Activated CD8-positive, alpha-beta memory T cell treated with anti-CD3 and anti-CD28 coated beads for 36 hours (primary cell): ENCODE results near the gene ANKRD44. TPM values are rescaled to one million over a fixed set of nuclear protein-coding genes. Genes with fewer than 3 reads are reported as not detected.

ENCODE experiments used
- CTCF ChIA-PET: fragments of 350-600 bp; sonication (Branson Sonifier 250); formaldehyde crosslinking; loops from one replicate; lab custom pipeline; 2021; ENCODE audit warnings: antibody characterized with exemption; lab: Charles Lee
- POLR2A ChIA-PET: fragments of 350-600 bp; sonication (Branson Sonifier 250); formaldehyde crosslinking; loops from one replicate; lab custom pipeline; 2021; ENCODE audit warnings: antibody characterized with exemption; lab: Charles Lee
- total RNA-seq, 2 experiments: library from RNA; stranded (reverse); gene quantifications; one replicate each; pipeline ENCODE4 v1.2.3, GENCODE V29; 2021

ANKRD44 gene
- total RNA-seq, 2 experiments from 2014 or later: 119 to 130 TPM

GRCh38 chr2:196941398-196942078, 369.0 kb downstream of the ANKRD44 start:
- ChIA-PET CTCF (no interaction called here), POLR2A (no interaction called here)

GRCh38 chr2:196939371-196939770, 371.2 kb downstream of the ANKRD44 start:
- POLR2A ChIA-PET: no interaction called here
- CTCF ChIA-PET: interaction anchor here (1.0 to 1.1 kb wide), 2 partner anchors 8 to 10 kb away, joined by 3 read pairs; no protein-coding TSS in a partner anchor

Other genes starting within 250 kb of the ANKRD44 start
- gene SF3B1, start 124.2 kb upstream of the ANKRD44 start, total RNA-seq: 100 to 1,000 TPM; 218 to 223 TPM
- gene COQ10B, start 142.8 kb upstream of the ANKRD44 start, total RNA-seq: 10 to 100 TPM; 19.2 to 20.1 TPM
- 1,000 to 10,000 TPM; 1,206 to 1,225 TPM for gene HSPD1, start 189.1 kb upstream of the ANKRD44 start, total RNA-seq
- gene HSPE1, start 189.6 kb upstream of the ANKRD44 start, total RNA-seq: 100 to 1,000 TPM; 479 to 516 TPM
- 10 to 100 TPM; 23.4 to 23.6 TPM for gene MOB4, start 205.3 kb upstream of the ANKRD44 start, total RNA-seq